WTC11 (cell line): ENCODE measurements around the gene FASN. TPM values are rescaled to one million over a fixed set of nuclear protein-coding genes. Genes with fewer than 3 reads are reported as not detected.

Source experiments
- ATAC-seq: fragments of 200-7000 bp; cut with Tn5 transposase; 2 replicates; pipeline ENCODE4 v1.10.0; 2021; ENCODE audit warnings: mild to moderate bottlenecking, moderate library complexity
- CTCF ChIA-PET: fragments of 300-600 bp; sonication (Branson Sonifier 250); formaldehyde crosslinking; loops from one replicate; lab custom pipeline; 2021; ENCODE audit warnings: antibody characterized with exemption; lab: Charles Lee
- POLR2A ChIA-PET: fragments of 350-600 bp; sonication (Branson Sonifier 250); formaldehyde crosslinking; loops from one replicate; lab custom pipeline; 2021; ENCODE audit warnings: antibody characterized with exemption; lab: Charles Lee
- DNase-seq: peaks from one replicate; pipeline ENCODE4 v3.0.0; 2021; ENCODE audit warnings: low spot score
- H3K27ac Mint-ChIP-seq: 2 replicates; pipeline ENCODE4 v1.8.0; 2021; ENCODE audit warnings: mixed read lengths
- H3K27me3 Mint-ChIP-seq: 2 replicates; pipeline ENCODE4 v1.8.0; 2021; ENCODE audit warnings: low read depth, mild to moderate bottlenecking, moderate library complexity, mixed read lengths
- H3K36me3 Mint-ChIP-seq: 2 replicates; pipeline ENCODE4 v1.8.0; 2021; ENCODE audit warnings: mixed read lengths
- H3K4me1 Mint-ChIP-seq: 2 replicates; pipeline ENCODE4 v1.8.0; 2022; ENCODE audit warnings: mixed read lengths
- H3K4me3 Mint-ChIP-seq: 2 replicates; pipeline ENCODE4 v1.8.0; 2021; ENCODE audit warnings: mild to moderate bottlenecking, moderate library complexity, mixed read lengths
- H3K9me3 Mint-ChIP-seq: 2 replicates; pipeline ENCODE4 v1.8.0; 2021; ENCODE audit warnings: mixed read lengths
- ATF6 ChIP-seq: sonication (generic); formaldehyde crosslinking; IDR thresholded peaks from 2 replicates; pipeline ENCODE4 v1.8.1; 2023; ENCODE audit warnings: mild to moderate bottlenecking, missing genetic modification reagents
- E2F4 ChIP-seq: sonication (generic); formaldehyde crosslinking; IDR thresholded peaks from 2 replicates; pipeline ENCODE4 v1.8.1; 2022; ENCODE audit warnings: low read depth, mild to moderate bottlenecking, moderate library complexity, missing genetic modification reagents, borderline replicate concordance
- ELF4 ChIP-seq: sonication (generic); formaldehyde crosslinking; IDR thresholded peaks from 2 replicates; pipeline ENCODE4 v1.8.1; 2022; ENCODE audit warnings: low read depth, mild to moderate bottlenecking, moderate library complexity, missing genetic modification reagents
- FOXK1 ChIP-seq: sonication (generic); formaldehyde crosslinking; IDR thresholded peaks from 2 replicates; pipeline ENCODE4 v1.8.0; 2022; ENCODE audit warnings: mild to moderate bottlenecking, moderate library complexity, missing genetic modification reagents
- JAZF1 ChIP-seq: fragments of 250-450 bp; sonication (Bioruptor Pico); IDR thresholded peaks from 2 replicates; pipeline ENCODE4 v1.9.0; 2021; ENCODE audit warnings: moderate library complexity, mild to moderate bottlenecking, inconsistent platforms
- KAT7 ChIP-seq: sonication (generic); formaldehyde crosslinking; IDR thresholded peaks from 2 replicates; pipeline ENCODE4 v1.8.1; 2023; ENCODE audit warnings: missing genetic modification reagents, mild to moderate bottlenecking, borderline replicate concordance
- NR1H2 ChIP-seq: sonication (generic); formaldehyde crosslinking; IDR thresholded peaks from 2 replicates; pipeline ENCODE4 v1.9.0; 2021; ENCODE audit warnings: mild to moderate bottlenecking, moderate library complexity, missing genetic modification reagents
- SOX15 ChIP-seq: fragments of 250-450 bp; sonication (Bioruptor Pico); IDR thresholded peaks from 2 replicates; pipeline ENCODE4 v1.9.0; 2021; ENCODE audit warnings: mild to moderate bottlenecking
- SP1 ChIP-seq: sonication (generic); formaldehyde crosslinking; conservative IDR thresholded peaks from 2 replicates; pipeline ENCODE4 v1.8.1; 2022; ENCODE audit warnings: missing genetic modification reagents
- TCF7 ChIP-seq: sonication (generic); formaldehyde crosslinking; IDR thresholded peaks from 2 replicates; pipeline ENCODE4 v1.8.0; 2022; ENCODE audit warnings: mild to moderate bottlenecking, low read depth, missing genetic modification reagents, moderate library complexity
- TEAD4 ChIP-seq: sonication (generic); formaldehyde crosslinking; IDR thresholded peaks from 2 replicates; pipeline ENCODE4 v1.8.0; 2022; ENCODE audit warnings: mild to moderate bottlenecking, missing genetic modification reagents
- ZNF317 ChIP-seq: sonication (generic); formaldehyde crosslinking; IDR thresholded peaks from 2 replicates; pipeline ENCODE4 v1.8.1; 2023; ENCODE audit warnings: low read depth, mild to moderate bottlenecking, moderate library complexity, missing genetic modification reagents, borderline replicate concordance
- ZNF416 ChIP-seq: fragments of 250-450 bp; sonication (Bioruptor Pico); IDR thresholded peaks from 2 replicates; pipeline ENCODE4 v1.9.0; 2021; ENCODE audit warnings: mild to moderate bottlenecking, inconsistent platforms
- ZNF425 ChIP-seq: fragments of 250-450 bp; sonication (Bioruptor Pico); conservative IDR thresholded peaks from 2 replicates; pipeline ENCODE4 v1.9.0; 2021; ENCODE audit warnings: mild to moderate bottlenecking
- ZNF532 ChIP-seq: fragments of 250-450 bp; sonication (Bioruptor Pico); IDR thresholded peaks from 2 replicates; pipeline ENCODE4 v1.9.0; 2021; ENCODE audit warnings: mild to moderate bottlenecking, borderline replicate concordance
- total RNA-seq: library from RNA; stranded (reverse); gene quantifications from 3 replicates; pipeline ENCODE4 v1.2.3, GENCODE V29; 2021
- TF ChIP-seq, protein P1 (sequence below): sonication (generic); formaldehyde crosslinking; IDR thresholded peaks from 2 replicates; pipeline ENCODE4 v1.8.1; 2022; ENCODE audit warnings: missing genetic modification reagents, borderline replicate concordance

The FASN gene
- total RNA-seq, 1 experiment from 2014 or later: 742 TPM

GRCh38 chr17:82097919-82098168 is 192 bp downstream of the FASN start:
- Mint-ChIP-seq H3K9me3 (no peaks in the 10 kb centered on the region), H3K27me3 (no peaks in the 10 kb centered on the region), H3K36me3 (peaks cover 7% of the 10 kb centered on the region), H3K4me1 (peaks cover 24% of the 10 kb centered on the region), H3K27ac (no peak overlapping the region), H3K4me3 (peak overlapping the region; percentile 39; the same call in 1 of the 2 replicates)
- ChIA-PET POLR2A (interaction anchor here (0.9 to 1.7 kb wide), 4 partner anchors 9 to 161 kb away, joined by 3 to 11 read pairs (median 4); partner anchors contain the start of genes DCXR and PYCR1), CTCF (interaction anchor here (1.0 to 2.9 kb wide), 4 partner anchors 8 to 67 kb away, joined by 3 to 18 read pairs (median 7); partner anchors contain the start of genes DCXR and RAC3)
- ATAC-seq: no peak
- no peak for DNase-seq
- TF ChIP-seq E2F4 (0 out of 2 replicates have a peak, but pooled peaks have one; percentile 29), SOX15 (CRISPR knock-in tag) (no peak), ZNF532 (no peak), ZNF317 (CRISPR knock-in tag) (no peak), ZNF416 (CRISPR knock-in tag) (peak; percentile 47; the same call in 1 of the 2 replicates), KAT7 (no peak; the same call in 1 of the 2 replicates), FOXK1 (no peak), ZNF425 (CRISPR knock-in tag) (no peak), ATF6 (no peak), TEAD4 (CRISPR knock-in tag) (no peak), JAZF1 (CRISPR knock-in tag) (no peak), SP1 (CRISPR knock-in tag) (0 out of 2 replicates have a peak, but pooled peaks have one; percentile 3), TCF7 (CRISPR knock-in tag) (no peak), NR1H2 (CRISPR knock-in tag) (no peak), ELF4 (CRISPR knock-in tag) (no peak; the same call in 1 of the 2 replicates)
- TF ChIP-seq, protein P1, sequence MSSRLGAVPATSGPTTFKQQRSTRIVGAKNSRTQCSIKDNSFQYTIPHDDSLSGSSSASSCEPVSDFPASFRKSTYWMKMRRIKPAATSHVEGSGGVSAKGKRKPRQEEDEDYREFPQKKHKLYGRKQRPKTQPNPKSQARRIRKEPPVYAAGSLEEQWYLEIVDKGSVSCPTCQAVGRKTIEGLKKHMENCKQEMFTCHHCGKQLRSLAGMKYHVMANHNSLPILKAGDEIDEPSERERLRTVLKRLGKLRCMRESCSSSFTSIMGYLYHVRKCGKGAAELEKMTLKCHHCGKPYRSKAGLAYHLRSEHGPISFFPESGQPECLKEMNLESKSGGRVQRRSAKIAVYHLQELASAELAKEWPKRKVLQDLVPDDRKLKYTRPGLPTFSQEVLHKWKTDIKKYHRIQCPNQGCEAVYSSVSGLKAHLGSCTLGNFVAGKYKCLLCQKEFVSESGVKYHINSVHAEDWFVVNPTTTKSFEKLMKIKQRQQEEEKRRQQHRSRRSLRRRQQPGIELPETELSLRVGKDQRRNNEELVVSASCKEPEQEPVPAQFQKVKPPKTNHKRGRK (CRISPR knock-in tag): no peak
